ENCODE results near the gene FLNC. TPM values are rescaled to one million over a fixed set of nuclear protein-coding genes. Genes with fewer than 3 reads are reported as not detected.

FLNC gene
- total and polyA plus RNA-seq, 2 of the 13 experiments (the other 11 are each of a cell fraction or from before 2014, with no cell fraction given) = 0.02 TPM; not detected in 1

- WGBS (ENCODE audit: low lambda C conversion rate) = 5% methylated on average over 7 of the region's 19 CpGs
- peaks cover 0 to 10% of the 10 kb centered on the region in 2 experiments; a peak in 2 of 5 replicates for H3K27me3 ChIP-seq (ENCODE audit: control insufficient read depth in 1 of 2, insufficient read depth in 2 of 2, low read length in 2 of 2)
- peak overlapping the region; percentile 70 to 79 (median 70) for H3K4me3 ChIP-seq (replicated peaks in 1 of 3; ENCODE audit: insufficient read depth in 1 of 3, low read depth in 2 of 3, low read length in 3 of 3)
- DNase-seq (ENCODE audit: low spot score) (peak; percentile 44), ATAC-seq (peak; percentile 49), FAIRE-seq (peak; percentile 37)
- no peaks in the 10 kb centered on the region for H3K36me3 ChIP-seq (replicated peaks in 1 of 2; ENCODE audit: control insufficient read depth in 1 of 2, insufficient read depth in 2 of 2, low read length in 2 of 2)
- H3K79me2 ChIP-seq (ENCODE audit: insufficient read depth, low read length) = no peaks in the 10 kb centered on the region
- no peaks in the 10 kb centered on the region for H4K20me1 ChIP-seq (ENCODE audit: insufficient read depth, low read length)
- peak overlapping the region; percentile 71 for H2AFZ ChIP-seq (ENCODE audit: low read length)
- no peaks in the 10 kb centered on the region for H3K9me3 ChIP-seq (ENCODE audit: low read length)
- peaks cover 39% of the 10 kb centered on the region for H3K4me1 ChIP-seq (ENCODE audit: insufficient read depth, low read length)
- no TSS peak for BruUV-seq (replicated peaks)
- in situ Hi-C loops (cut with HindIII; ENCODE audit: extremely low pct_ligation_motif_present, low pct_unique_long_range_greater_than_20kb) (loop anchor here (5.0 to 25.0 kb wide), 2 partner anchors 92 to 447 kb away; partner anchors contain the start of gene CCDC136), intact Hi-C loops (cut with micrococcal nuclease; ENCODE audit: unreplicated experiment) (loop anchor here (5.0 kb wide), 1 partner anchor 412 kb away; no protein-coding TSS in a partner anchor)
- ChIA-PET POLR2A (interaction anchor here (0.7 to 1.5 kb wide), 3 partner anchors 21 to 341 kb away, joined by 3 to 12 read pairs (median 3); partner anchors contain the start of genes AHCYL2 and ATP6V1F), CTCF (ENCODE audit: low intra/inter-chr PET ratio, low total read pairs) (interaction anchor here (1.5 kb wide), 1 partner anchor 41 kb away, joined by 13 read pairs; no protein-coding TSS in a partner anchor)
- H3K27ac ChIP-seq (ENCODE audit: extremely low read length, insufficient read depth, low read length) = peak overlapping the region; percentile 21
- peak overlapping the region; percentile 45; the same call in 1 of the 2 replicates for H3K9ac ChIP-seq (ENCODE audit: insufficient read depth, low read depth, low read length)
- peak overlapping the region; percentile 85 for H3K4me2 ChIP-seq (ENCODE audit: low read depth, low read length)
- no peak for TF ChIP-seq NFIC (IDR thresholded peaks at IDR 0.05; ENCODE audit: low read length)
- TF ChIP-seq MIER3 (CRISPR knock-in tag; IDR thresholded peaks at IDR 0.05; ENCODE audit: borderline replicate concordance) = no peak
- no peak for TF ChIP-seq CERS6 (CRISPR knock-in tag; IDR thresholded peaks at IDR 0.05)
- TF ChIP-seq, protein P1, sequence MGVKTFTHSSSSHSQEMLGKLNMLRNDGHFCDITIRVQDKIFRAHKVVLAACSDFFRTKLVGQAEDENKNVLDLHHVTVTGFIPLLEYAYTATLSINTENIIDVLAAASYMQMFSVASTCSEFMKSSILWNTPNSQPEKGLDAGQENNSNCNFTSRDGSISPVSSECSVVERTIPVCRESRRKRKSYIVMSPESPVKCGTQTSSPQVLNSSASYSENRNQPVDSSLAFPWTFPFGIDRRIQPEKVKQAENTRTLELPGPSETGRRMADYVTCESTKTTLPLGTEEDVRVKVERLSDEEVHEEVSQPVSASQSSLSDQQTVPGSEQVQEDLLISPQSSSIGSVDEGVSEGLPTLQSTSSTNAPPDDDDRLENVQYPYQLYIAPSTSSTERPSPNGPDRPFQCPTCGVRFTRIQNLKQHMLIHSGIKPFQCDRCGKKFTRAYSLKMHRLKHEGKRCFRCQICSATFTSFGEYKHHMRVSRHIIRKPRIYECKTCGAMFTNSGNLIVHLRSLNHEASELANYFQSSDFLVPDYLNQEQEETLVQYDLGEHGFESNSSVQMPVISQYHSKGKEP (CRISPR knock-in tag; IDR thresholded peaks at IDR 0.05) = no peak
- TF ChIP-seq, protein P2, sequence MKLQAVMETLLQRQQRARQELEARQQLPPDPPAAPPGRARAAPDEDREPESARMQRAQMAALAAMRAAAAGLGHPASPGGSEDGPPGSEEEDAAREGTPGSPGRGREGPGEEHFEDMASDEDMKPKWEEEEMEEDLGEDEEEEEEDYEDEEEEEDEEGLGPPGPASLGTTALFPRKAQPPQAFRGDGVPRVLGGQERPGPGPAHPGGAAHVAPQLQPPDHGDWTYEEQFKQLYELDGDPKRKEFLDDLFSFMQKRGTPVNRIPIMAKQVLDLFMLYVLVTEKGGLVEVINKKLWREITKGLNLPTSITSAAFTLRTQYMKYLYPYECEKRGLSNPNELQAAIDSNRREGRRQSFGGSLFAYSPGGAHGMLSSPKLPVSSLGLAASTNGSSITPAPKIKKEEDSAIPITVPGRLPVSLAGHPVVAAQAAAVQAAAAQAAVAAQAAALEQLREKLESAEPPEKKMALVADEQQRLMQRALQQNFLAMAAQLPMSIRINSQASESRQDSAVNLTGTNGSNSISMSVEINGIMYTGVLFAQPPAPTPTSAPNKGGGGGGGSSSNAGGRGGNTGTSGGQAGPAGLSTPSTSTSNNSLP (IDR thresholded peaks at IDR 0.05; ENCODE audit: low read depth, low read length) = no peak
- no peak; the same call in 1 of the 2 replicates for TF ChIP-seq NKX3-1 (CRISPR knock-in tag; IDR thresholded peaks at IDR 0.05)
- TF ChIP-seq TRIM24 (CRISPR knock-in tag; IDR thresholded peaks at IDR 0.05) = no peak
- no peak for TF ChIP-seq ZEB1 (IDR thresholded peaks at IDR 0.05; ENCODE audit: insufficient replicate concordance, low read depth)
- TF ChIP-seq, protein P3, sequence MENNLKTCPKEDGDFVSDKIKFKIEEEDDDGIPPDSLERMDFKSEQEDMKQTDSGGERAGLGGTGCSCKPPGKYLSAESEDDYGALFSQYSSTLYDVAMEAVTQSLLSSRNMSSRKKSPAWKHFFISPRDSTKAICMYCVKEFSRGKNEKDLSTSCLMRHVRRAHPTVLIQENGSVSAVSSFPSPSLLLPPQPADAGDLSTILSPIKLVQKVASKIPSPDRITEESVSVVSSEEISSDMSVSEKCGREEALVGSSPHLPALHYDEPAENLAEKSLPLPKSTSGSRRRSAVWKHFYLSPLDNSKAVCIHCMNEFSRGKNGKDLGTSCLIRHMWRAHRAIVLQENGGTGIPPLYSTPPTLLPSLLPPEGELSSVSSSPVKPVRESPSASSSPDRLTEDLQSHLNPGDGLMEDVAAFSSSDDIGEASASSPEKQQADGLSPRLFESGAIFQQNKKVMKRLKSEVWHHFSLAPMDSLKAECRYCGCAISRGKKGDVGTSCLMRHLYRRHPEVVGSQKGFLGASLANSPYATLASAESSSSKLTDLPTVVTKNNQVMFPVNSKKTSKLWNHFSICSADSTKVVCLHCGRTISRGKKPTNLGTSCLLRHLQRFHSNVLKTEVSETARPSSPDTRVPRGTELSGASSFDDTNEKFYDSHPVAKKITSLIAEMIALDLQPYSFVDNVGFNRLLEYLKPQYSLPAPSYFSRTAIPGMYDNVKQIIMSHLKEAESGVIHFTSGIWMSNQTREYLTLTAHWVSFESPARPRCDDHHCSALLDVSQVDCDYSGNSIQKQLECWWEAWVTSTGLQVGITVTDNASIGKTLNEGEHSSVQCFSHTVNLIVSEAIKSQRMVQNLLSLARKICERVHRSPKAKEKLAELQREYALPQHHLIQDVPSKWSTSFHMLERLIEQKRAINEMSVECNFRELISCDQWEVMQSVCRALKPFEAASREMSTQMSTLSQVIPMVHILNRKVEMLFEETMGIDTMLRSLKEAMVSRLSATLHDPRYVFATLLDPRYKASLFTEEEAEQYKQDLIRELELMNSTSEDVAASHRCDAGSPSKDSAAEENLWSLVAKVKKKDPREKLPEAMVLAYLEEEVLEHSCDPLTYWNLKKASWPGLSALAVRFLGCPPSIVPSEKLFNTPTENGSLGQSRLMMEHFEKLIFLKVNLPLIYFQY (CRISPR knock-in tag; IDR thresholded peaks at IDR 0.05; ENCODE audit: borderline replicate concordance) = no peak
- no peak for TF ChIP-seq SOX6 (IDR thresholded peaks at IDR 0.05)
- TF ChIP-seq SOX6 (CRISPR knock-in tag; IDR thresholded peaks at IDR 0.05) = peak; percentile 37; the same call in 1 of the 2 replicates
- TF ChIP-seq ZNF121 (CRISPR knock-in tag; IDR thresholded peaks at IDR 0.05) = 0 out of 2 replicates have a peak, but pooled peaks have one; percentile 18
- no peak for TF ChIP-seq THYN1 (CRISPR knock-in tag; IDR thresholded peaks at IDR 0.05; ENCODE audit: borderline replicate concordance, low read depth)
Observed at GRCh38 chr7:128883622-128884448, 53.6 kb downstream of the FLNC start.
